Measurements from ENCODE around the gene TRIM13. TPM values are rescaled to one million over a fixed set of nuclear protein-coding genes. Genes with fewer than 3 reads are reported as not detected.

TRIM13 gene
- polyA plus RNA-seq, 3 donors = 5.8 to 14.1 (median 6.1) TPM

DNA sequence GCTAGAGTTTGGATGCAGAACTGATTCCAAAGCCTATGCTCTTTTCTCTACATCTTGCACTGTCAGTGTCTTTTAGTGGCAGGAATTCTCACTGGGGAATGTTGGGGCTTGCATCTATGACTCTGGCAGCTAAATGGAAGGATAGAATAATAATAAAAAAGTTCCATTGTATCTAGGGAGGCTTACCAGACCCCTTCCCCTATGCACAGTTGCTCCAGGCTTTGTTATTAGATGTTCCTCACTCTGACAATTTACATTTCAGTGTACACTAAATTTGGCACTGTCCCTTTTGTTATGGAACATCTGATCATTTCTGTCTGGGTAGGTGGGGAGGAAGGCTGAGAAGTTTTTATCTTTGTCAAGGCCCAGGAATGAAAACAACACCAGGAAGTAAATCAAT, 3.7 kb upstream of the TRIM13 start:
- Mint-ChIP-seq H3K4me1 (peaks cover 16% of the 10 kb centered on the region), H3K9me3 (no peaks in the 10 kb centered on the region), H3K27ac (no peak overlapping the region), H3K4me3 (no peak overlapping the region), H3K27me3 (ENCODE audit: low read depth in 3 of 3) (peaks cover 0 to 2% (median 0%) of the 10 kb centered on the region in 3 donors), H3K36me3 (peaks cover 41 to 43% of the 10 kb centered on the region in 2 donors)
- H3K9ac ChIP-seq (ENCODE audit: insufficient read depth, low read length, poor library complexity, severe bottlenecking) = no peak overlapping the region
- H3K36me3 ChIP-seq (replicated peaks in 1 of 2; ENCODE audit: control insufficient read depth in 1 of 2, insufficient read depth in 2 of 2, low read length in 2 of 2) = peaks cover 23 to 57% of the 10 kb centered on the region in 2 donors
- H2AFZ ChIP-seq (ENCODE audit: insufficient read depth, low read depth, low read length, poor library complexity, severe bottlenecking) = no peak overlapping the region
- H4K20me1 ChIP-seq (ENCODE audit: insufficient read depth, low read length) = peaks cover 5% of the 10 kb centered on the region
- no peak overlapping the region for H3K4me3 ChIP-seq (replicated peaks in 1 of 3; ENCODE audit: low read depth in 2 of 3, low read length in 3 of 3)
- H3K4me2 ChIP-seq (replicated peaks; ENCODE audit: extremely low read depth, low read length, poor library complexity, severe bottlenecking) = no peak overlapping the region
- peaks cover 8% of the 10 kb centered on the region for H3K79me2 ChIP-seq (ENCODE audit: insufficient read depth, low read length)
- H3K27me3 ChIP-seq (ENCODE audit: control insufficient read depth in 2 of 2, insufficient read depth in 2 of 2, low read length in 2 of 2) = no peaks in the 10 kb centered on the region
- peaks cover 17 to 23% of the 10 kb centered on the region in 2 donors for H3K4me1 ChIP-seq (ENCODE audit: control insufficient read depth in 1 of 2, insufficient read depth in 2 of 2, low read length in 2 of 2)
- intact Hi-C loops (cut with micrococcal nuclease) = loop anchor here (10.0 kb wide), 5 partner anchors 132 to 822 kb away; no protein-coding TSS in a partner anchor
- DNase-seq = no peak
- no peak overlapping the region for H3K27ac ChIP-seq (ENCODE audit: low read depth in 1 of 2, low read length in 2 of 2)
- TF ChIP-seq, protein P1, sequence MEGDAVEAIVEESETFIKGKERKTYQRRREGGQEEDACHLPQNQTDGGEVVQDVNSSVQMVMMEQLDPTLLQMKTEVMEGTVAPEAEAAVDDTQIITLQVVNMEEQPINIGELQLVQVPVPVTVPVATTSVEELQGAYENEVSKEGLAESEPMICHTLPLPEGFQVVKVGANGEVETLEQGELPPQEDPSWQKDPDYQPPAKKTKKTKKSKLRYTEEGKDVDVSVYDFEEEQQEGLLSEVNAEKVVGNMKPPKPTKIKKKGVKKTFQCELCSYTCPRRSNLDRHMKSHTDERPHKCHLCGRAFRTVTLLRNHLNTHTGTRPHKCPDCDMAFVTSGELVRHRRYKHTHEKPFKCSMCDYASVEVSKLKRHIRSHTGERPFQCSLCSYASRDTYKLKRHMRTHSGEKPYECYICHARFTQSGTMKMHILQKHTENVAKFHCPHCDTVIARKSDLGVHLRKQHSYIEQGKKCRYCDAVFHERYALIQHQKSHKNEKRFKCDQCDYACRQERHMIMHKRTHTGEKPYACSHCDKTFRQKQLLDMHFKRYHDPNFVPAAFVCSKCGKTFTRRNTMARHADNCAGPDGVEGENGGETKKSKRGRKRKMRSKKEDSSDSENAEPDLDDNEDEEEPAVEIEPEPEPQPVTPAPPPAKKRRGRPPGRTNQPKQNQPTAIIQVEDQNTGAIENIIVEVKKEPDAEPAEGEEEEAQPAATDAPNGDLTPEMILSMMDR (IDR thresholded peaks at IDR 0.05) = no peak
- H3K9me3 ChIP-seq (replicated peaks in 1 of 2; ENCODE audit: control insufficient read depth in 1 of 2, insufficient read depth in 1 of 2, low read length in 2 of 2) = no peaks in the 10 kb centered on the region

DNA sequence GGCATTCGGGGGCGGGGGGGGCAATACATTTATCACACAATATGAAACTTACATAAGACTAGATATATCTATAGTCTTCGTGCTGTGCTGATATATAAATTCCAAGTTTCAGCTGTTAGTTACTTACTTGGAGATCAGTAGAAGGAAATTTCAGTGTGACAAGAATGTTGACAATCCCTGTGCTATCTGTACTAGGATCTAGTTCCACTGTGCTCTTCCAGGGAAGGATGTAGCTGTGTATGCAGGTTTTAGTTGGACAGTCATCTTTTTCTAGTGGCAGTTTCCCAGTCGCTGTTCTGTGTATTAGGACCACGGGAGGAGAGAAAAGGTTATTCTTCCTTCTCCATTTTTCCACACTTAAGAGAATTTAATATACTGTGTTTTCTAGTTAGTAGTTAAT, 3.2 kb upstream of the TRIM13 start:
- no peaks in the 10 kb centered on the region for H3K9me3 ChIP-seq (replicated peaks in 1 of 2; ENCODE audit: control insufficient read depth in 1 of 2, insufficient read depth in 1 of 2, low read length in 2 of 2)
- no peak overlapping the region for H3K4me3 Mint-ChIP-seq
- H3K27ac Mint-ChIP-seq = no peak overlapping the region

More for the DNA sequence above, 3.2 kb upstream of the TRIM13 start:
- Histone ChIP-seq H3K27ac (ENCODE audit: low read depth in 1 of 2, low read length in 2 of 2) (no peak overlapping the region), H3K4me1 (ENCODE audit: control insufficient read depth in 1 of 2, insufficient read depth in 2 of 2, low read length in 2 of 2) (peaks cover 22 to 29% of the 10 kb centered on the region in 2 donors), H3K4me2 (replicated peaks; ENCODE audit: extremely low read depth, low read length, poor library complexity, severe bottlenecking) (no peak overlapping the region), H3K4me3 (replicated peaks in 1 of 3; ENCODE audit: low read depth in 2 of 3, low read length in 3 of 3) (no peak overlapping the region), H3K36me3 (replicated peaks in 1 of 2; ENCODE audit: control insufficient read depth in 1 of 2, insufficient read depth in 2 of 2, low read length in 2 of 2) (peaks cover 18 to 55% of the 10 kb centered on the region in 2 donors), H2AFZ (ENCODE audit: insufficient read depth, low read depth, low read length, poor library complexity, severe bottlenecking) (no peak overlapping the region), H3K79me2 (ENCODE audit: insufficient read depth, low read length) (peaks cover 13% of the 10 kb centered on the region), H4K20me1 (ENCODE audit: insufficient read depth, low read length) (peaks cover 11% of the 10 kb centered on the region), H3K27me3 (ENCODE audit: control insufficient read depth in 2 of 2, insufficient read depth in 2 of 2, low read length in 2 of 2) (no peaks in the 10 kb centered on the region), H3K9ac (ENCODE audit: insufficient read depth, low read length, poor library complexity, severe bottlenecking) (no peak overlapping the region)
- intact Hi-C loops (cut with micrococcal nuclease) = loop anchor here (10.0 kb wide), 5 partner anchors 131 to 821 kb away; no protein-coding TSS in a partner anchor
- H3K27me3 Mint-ChIP-seq (ENCODE audit: low read depth in 3 of 3) = peaks cover 0 to 2% (median 0%) of the 10 kb centered on the region in 3 donors
- peaks cover 21% of the 10 kb centered on the region for H3K4me1 Mint-ChIP-seq
- H3K9me3 Mint-ChIP-seq = no peaks in the 10 kb centered on the region
- TF ChIP-seq, protein P1 (IDR thresholded peaks at IDR 0.05) = no peak
- WGBS (ENCODE audit: insufficient coverage) = no CpG with 5 or more reads among the region's 5 CpGs
- H3K36me3 Mint-ChIP-seq = peaks cover 38 to 39% of the 10 kb centered on the region in 2 donors
- DNase-seq = no peak

Measured in CD14-positive monocyte (primary cell).